SK-N-SH treated with all-trans-retinoic acid at 6 μM for 48 hours (cell line): ENCODE data around the gene PPM1H.

Source experiments
- BACH2 ChIP-seq: fragments of 250-450 bp; sonication (Bioruptor Pico); IDR thresholded peaks from 2 replicates; pipeline ENCODE4 v1.9.0; 2021; ENCODE audit warnings: mild to moderate bottlenecking, borderline replicate concordance
- CSDC2 ChIP-seq: fragments of 250-450 bp; sonication (Bioruptor Pico); IDR thresholded peaks from 2 replicates; pipeline ENCODE4 v1.5.0; 2020; ENCODE audit warnings: mild to moderate bottlenecking, moderate library complexity
- GLIS3 ChIP-seq: fragments of 250-450 bp; sonication (Bioruptor Pico); IDR thresholded peaks from 2 replicates; pipeline ENCODE4 v1.5.0; 2020; ENCODE audit warnings: mild to moderate bottlenecking, moderate library complexity
- PATZ1 ChIP-seq: fragments of 250-450 bp; sonication (Bioruptor Pico); IDR thresholded peaks from 2 replicates; pipeline ENCODE4 v1.8.0; 2020; ENCODE audit warnings: mild to moderate bottlenecking, moderate library complexity, borderline replicate concordance
- POU6F1 ChIP-seq: fragments of 250-450 bp; sonication (Bioruptor Pico); IDR thresholded peaks from 2 replicates; pipeline ENCODE4 v1.8.0; 2021; ENCODE audit warnings: low read depth, mild to moderate bottlenecking, moderate library complexity, borderline replicate concordance
- ZC3H10 ChIP-seq: fragments of 250-450 bp; sonication (Bioruptor Pico); IDR thresholded peaks from 2 replicates; pipeline ENCODE4 v1.5.1; 2021; ENCODE audit warnings: mild to moderate bottlenecking, moderate library complexity

GRCh38 chr12:62604871-62605270, 330.1 kb downstream of the PPM1H start:
- TF ChIP-seq GLIS3 (no peak), BACH2 (CRISPR knock-in tag) (no peak), ZC3H10 (CRISPR knock-in tag) (no peak), PATZ1 (CRISPR knock-in tag) (no peak), CSDC2 (CRISPR knock-in tag) (no peak), POU6F1 (CRISPR knock-in tag) (no peak)
